Calu3 (cell line): ENCODE data around the gene GAL3ST2. TPM values are rescaled to one million over a fixed set of nuclear protein-coding genes. Genes with fewer than 3 reads are reported as not detected.
"Not testable (repeated sequence)": the region's sequence is repeated elsewhere in the genome, so short reads cannot be mapped to it uniquely, and the experiment has no call there.

Experiments
- BruUV-seq: library from RNA; stranded (reverse); fragments of 400-500 nt; replicated peaks from 2 replicates; lab custom pipeline; 2021; lab: Mats Ljungman, UMichigan
- CTCF ChIA-PET: fragments of 300-600 bp; sonication (Branson Sonifier 250); formaldehyde crosslinking; loops from one replicate; lab custom pipeline; 2022; ENCODE audit warnings: antibody characterized with exemption; lab: Charles Lee
- DNase-seq: peaks from one replicate; pipeline ENCODE4 v3.0.0; 2022
- H3K27ac Mint-ChIP-seq: one replicate; pipeline ENCODE4 v1.8.0; 2022; ENCODE audit warnings: mixed read lengths; ENCODE audit not compliant: unreplicated experiment
- H3K27me3 Mint-ChIP-seq: one replicate; pipeline ENCODE4 v1.8.0; 2022; ENCODE audit warnings: mixed read lengths; ENCODE audit not compliant: unreplicated experiment
- H3K36me3 Mint-ChIP-seq: one replicate; pipeline ENCODE4 v1.8.0; 2022; ENCODE audit warnings: mild to moderate bottlenecking, moderate library complexity, mixed read lengths; ENCODE audit not compliant: insufficient read depth, unreplicated experiment
- H3K4me1 Mint-ChIP-seq: one replicate; pipeline ENCODE4 v1.8.0; 2022; ENCODE audit warnings: mild to moderate bottlenecking, low read depth, mixed read lengths; ENCODE audit not compliant: unreplicated experiment
- H3K4me3 Mint-ChIP-seq: one replicate; pipeline ENCODE4 v1.8.0; 2022; ENCODE audit warnings: mild to moderate bottlenecking, low read depth, moderate library complexity, mixed read lengths; ENCODE audit not compliant: unreplicated experiment
- H3K9me3 Mint-ChIP-seq: one replicate; pipeline ENCODE4 v1.8.0; 2022; ENCODE audit warnings: low read depth, mixed read lengths; ENCODE audit not compliant: unreplicated experiment
- CTCF ChIP-seq: fragments of 200-600 bp; IDR thresholded peaks from one replicate; pipeline ENCODE4 v1.8.0; 2022; ENCODE audit warnings: antibody characterized with exemption; ENCODE audit not compliant: unreplicated experiment
- intact Hi-C: fragments of 100-400 bp; cut with micrococcal nuclease; formaldehyde crosslinking; loops from one replicate; pipeline ENCODE4 v1.10.0; 2022; ENCODE audit not compliant: unreplicated experiment
- total RNA-seq: library from RNA; stranded (reverse); gene quantifications from 2 replicates; pipeline ENCODE4 v1.2.3, GENCODE V29; 2022

GAL3ST2 gene
- total RNA-seq, 1 experiment from 2014 or later = not detected

GRCh38 chr2:241814643-241815476 lies 38.2 kb downstream of the GAL3ST2 start:
- DNase-seq = no peak
- no peak overlapping the region for H3K4me3 Mint-ChIP-seq
- no TSS peak for BruUV-seq
- intact Hi-C loops = no loop called here
- no peaks in the 10 kb centered on the region for H3K4me1 Mint-ChIP-seq
- no peak for TF ChIP-seq CTCF
- CTCF ChIA-PET = no interaction called here
- no peaks in the 10 kb centered on the region for H3K9me3 Mint-ChIP-seq
- no peak overlapping the region for H3K27ac Mint-ChIP-seq
- H3K27me3 Mint-ChIP-seq = peaks cover 37% of the 10 kb centered on the region
- H3K36me3 Mint-ChIP-seq = no peaks in the 10 kb centered on the region

GRCh38 chr2:241815477-241816430 lies 39.1 kb downstream of the GAL3ST2 start:
- CTCF ChIA-PET = no interaction called here
- no peak for DNase-seq
- no peak overlapping the region for H3K4me3 Mint-ChIP-seq
- no peak for TF ChIP-seq CTCF
- H3K36me3 Mint-ChIP-seq = no peaks in the 10 kb centered on the region
- intact Hi-C loops = no loop called here
- no TSS peak for BruUV-seq
- peaks cover 3% of the 10 kb centered on the region for H3K9me3 Mint-ChIP-seq
- no peaks in the 10 kb centered on the region for H3K4me1 Mint-ChIP-seq
- H3K27ac Mint-ChIP-seq = no peak overlapping the region
- H3K27me3 Mint-ChIP-seq = peaks cover 37% of the 10 kb centered on the region

DNA sequence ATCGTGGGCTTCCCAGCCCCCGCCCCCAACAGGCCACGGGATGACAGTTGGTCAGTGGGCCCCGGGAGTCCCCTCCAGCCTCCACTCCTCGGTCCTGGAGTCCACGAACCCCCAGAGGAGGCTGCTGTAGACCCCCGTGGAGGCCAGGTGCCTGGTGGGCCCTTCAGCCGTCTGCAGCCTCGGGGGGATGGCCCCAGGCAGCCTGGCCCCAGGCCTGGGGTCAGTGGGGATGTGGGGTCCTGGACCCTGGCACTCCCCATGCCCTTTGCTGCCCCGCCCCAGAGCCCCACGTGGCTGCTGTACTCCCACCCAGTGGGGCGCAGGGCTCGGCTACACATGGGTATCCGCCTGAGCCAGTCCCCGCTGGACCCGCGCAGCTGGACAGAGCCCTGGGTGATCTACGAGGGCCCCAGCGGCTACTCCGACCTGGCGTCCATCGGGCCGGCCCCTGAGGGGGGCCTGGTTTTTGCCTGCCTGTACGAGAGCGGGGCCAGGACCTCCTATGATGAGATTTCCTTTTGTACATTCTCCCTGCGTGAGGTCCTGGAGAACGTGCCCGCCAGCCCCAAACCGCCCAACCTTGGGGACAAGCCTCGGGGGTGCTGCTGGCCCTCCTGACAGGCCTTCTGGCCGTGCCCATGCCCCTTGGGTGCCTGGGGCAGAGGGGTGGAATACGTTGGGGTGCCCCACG lies 40.0 kb downstream of the GAL3ST2 start:
- intact Hi-C loops = no loop called here
- peaks cover 37% of the 10 kb centered on the region for H3K27me3 Mint-ChIP-seq
- H3K36me3 Mint-ChIP-seq = no peaks in the 10 kb centered on the region
- no TSS peak for BruUV-seq
- no peak overlapping the region for H3K4me3 Mint-ChIP-seq
- H3K27ac Mint-ChIP-seq = no peak overlapping the region
- H3K4me1 Mint-ChIP-seq = no peaks in the 10 kb centered on the region
- no peak for DNase-seq
- peaks cover 3% of the 10 kb centered on the region for H3K9me3 Mint-ChIP-seq
- no peak for TF ChIP-seq CTCF
- CTCF ChIA-PET = no interaction called here

DNA sequence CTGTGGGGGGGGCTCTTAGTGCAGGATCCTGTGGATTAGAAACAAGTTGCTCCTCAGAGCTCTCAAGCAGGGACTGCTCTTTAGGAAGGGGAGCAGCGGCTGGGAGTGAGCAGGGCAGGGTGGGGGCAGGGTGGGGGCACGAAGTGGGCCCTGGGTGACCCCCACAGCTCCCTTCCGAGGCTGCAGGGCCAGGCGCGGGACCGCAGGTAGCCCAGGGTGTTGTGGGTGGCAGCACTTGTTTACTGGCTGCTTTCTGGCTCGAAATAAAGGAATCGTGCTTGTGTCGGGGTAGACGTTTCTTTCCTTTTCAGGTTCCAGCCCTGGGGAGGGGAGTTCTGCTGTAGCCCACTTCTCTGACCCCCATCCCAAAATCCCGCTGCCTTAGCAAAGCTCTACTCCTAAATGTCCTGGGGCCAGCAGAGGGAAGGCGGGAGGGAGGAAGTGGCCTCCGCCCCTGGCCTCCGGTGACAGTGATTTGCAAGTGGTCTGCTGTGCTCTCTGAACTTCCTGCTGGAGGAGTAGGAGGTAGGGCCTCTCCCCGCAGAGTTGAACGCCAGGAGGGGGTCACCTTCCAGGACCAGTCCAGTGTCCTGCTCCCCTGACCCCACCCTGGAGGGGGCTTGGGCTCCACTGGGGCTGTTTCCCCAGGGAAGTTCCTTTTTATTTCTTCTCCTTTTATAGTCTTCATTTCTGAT lies 40.7 kb downstream of the GAL3ST2 start:
- intact Hi-C loops = no loop called here
- BruUV-seq = no TSS peak
- H3K27ac Mint-ChIP-seq = no peak overlapping the region
- CTCF ChIA-PET = no interaction called here
- H3K36me3 Mint-ChIP-seq = no peaks in the 10 kb centered on the region
- H3K27me3 Mint-ChIP-seq = peaks cover 38% of the 10 kb centered on the region
- H3K9me3 Mint-ChIP-seq = peaks cover 3% of the 10 kb centered on the region
- DNase-seq = no peak
- no peak for TF ChIP-seq CTCF
- no peaks in the 10 kb centered on the region for H3K4me1 Mint-ChIP-seq
- no peak overlapping the region for H3K4me3 Mint-ChIP-seq

- H3K4me1 Mint-ChIP-seq, H3K9me3 Mint-ChIP-seq, H3K36me3 Mint-ChIP-seq, CTCF ChIA-PET, H3K4me3 Mint-ChIP-seq, H3K27ac Mint-ChIP-seq, BruUV-seq, intact Hi-C loops, DNase-seq: not testable (repeated sequence)
- H3K27me3 Mint-ChIP-seq = peaks cover 44% of the 10 kb centered on the region
Observed at GRCh38 chr2:241817821-241818215, 41.2 kb downstream of the GAL3ST2 start.
